GM21717 (cell line): ENCODE data around the gene LIN52.

Source experiments
- ATAC-seq: cut with Tn5 transposase; IDR thresholded peaks from one replicate; pipeline ENCODE4 v1.9.1; 2021; ENCODE audit warnings: mild to moderate bottlenecking, moderate library complexity; ENCODE audit not compliant: unreplicated experiment

The LIN52 gene, protein sequence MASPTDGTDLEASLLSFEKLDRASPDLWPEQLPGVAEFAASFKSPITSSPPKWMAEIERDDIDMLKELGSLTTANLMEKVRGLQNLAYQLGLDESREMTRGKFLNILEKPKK

GRCh38 chr14:74084277-74085046 lies at the start of gene LIN52, which contains the start of gene ALDH6A1:
Gene LIN52 (plus strand): TSS chr14:74084956. CDS start chr14:74084975, 19 bp downstream.
Gene ALDH6A1 (minus strand): TSS chr14:74084453. CDS start chr14:74084394, 59 bp downstream.
- ATAC-seq: peak; percentile 89

- no peak for ATAC-seq
Observed at GRCh38 chr14:74035556-74035955, 49.2 kb upstream of the LIN52 start.

GRCh38 chr14:74038020-74038859 lies 46.5 kb upstream of the LIN52 start:
- no peak for ATAC-seq

- no peak for ATAC-seq
Observed at GRCh38 chr14:74042296-74042695, 42.5 kb upstream of the LIN52 start.

DNA sequence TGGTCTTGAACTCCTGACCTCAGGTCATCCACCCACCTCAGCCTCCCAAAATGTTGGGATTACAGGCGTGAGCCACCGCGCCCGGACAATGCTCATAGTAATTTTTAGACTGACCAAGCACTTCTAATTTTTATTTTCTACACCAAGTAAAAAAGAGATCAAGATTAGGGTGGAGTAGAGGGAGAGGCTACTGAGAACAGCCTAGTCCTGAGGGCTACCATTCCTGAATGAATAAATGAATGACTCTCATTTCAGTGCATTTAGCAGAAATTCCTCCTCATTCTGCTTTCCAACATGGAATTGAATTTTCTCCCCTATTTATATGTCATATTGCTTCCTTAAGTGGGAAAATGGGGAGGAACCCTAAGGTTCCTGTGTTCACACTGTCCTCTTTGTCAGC lies 39.2 kb upstream of the LIN52 start:
- no peak for ATAC-seq

DNA sequence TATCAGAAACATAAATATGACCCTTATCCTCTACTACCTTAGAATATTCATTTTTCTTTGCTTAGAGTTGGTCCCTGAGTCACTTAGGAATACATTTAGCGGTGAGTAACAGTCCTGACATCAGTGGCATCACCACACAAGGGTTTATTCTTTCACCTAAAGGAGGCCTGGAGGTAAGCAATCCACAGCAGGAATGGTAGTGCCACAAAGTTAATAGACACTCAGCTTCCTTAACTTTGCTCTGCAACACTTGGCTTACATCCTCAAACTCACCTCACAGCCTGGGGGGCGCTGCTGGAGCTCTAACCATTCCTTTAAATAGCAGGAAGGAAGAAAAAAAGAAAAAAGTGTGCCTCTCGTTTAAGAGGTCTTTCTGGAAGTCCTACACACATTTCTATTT lies 36.5 kb upstream of the LIN52 start:
- no peak for ATAC-seq

DNA sequence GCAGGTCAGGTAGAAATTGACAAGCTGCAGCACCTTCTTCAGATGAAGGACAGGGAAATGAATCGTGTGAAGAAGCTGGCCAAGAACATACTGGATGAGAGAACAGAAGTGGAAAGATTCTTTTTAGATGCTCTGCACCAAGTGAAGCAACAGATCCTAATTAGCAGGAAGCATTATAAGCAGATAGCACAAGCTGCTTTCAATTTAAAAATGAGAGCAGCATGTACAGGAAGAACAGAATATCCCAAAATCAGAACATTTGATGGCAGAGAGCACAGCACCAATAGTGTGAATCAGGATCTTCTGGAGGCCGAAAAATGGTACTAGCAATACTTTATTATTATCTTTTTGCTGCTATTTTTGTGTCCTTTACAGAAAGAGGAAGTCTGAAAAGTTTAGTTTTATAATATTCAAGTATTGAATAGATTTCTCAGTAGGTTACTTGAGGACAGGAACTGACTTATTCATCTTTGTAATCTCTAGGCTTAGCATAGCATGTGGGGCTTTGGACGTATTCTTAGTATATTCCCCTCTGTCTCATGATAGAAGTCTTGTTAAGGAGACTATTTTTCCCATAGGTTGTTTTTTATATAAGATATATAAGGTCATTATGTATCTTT lies 34.8 kb upstream of the LIN52 start:
- ATAC-seq: no peak

DNA sequence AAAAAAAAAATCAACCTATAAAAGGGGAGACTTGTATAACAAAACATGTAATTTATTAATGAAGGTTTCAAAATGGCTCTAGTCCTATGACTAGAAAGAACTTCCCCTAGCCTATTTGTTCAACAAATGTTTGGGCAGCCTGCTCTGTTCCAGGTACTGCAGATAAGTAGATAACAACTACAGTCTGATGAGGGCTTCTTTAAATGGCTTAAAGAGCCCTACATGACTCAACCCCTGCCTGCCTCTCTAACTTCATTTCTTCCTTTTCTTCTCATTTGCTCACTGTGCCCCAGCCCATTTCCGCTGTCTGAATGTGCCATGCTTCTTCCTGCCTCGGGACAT lies 22.0 kb upstream of the LIN52 start:
- ATAC-seq: no peak

DNA sequence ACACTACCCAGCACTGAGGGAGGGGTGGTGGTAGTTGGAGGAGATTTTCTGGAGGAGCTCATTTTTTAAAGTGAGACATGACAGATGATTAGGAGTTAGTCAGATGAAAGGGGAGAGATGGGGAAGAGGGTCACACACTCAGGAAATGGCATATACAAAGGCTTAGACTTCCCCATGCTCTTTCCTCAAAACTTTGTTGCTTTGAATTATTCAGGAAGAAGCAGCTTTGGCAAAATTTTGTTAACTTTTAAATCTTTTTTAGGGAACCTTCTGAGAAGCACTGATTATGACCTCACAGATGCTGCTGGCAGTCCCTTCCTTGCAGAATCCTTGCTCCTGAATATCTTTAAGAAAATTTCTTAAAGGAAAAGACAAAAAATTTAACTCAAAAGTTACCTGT lies 20.3 kb upstream of the LIN52 start:
- no peak for ATAC-seq

DNA sequence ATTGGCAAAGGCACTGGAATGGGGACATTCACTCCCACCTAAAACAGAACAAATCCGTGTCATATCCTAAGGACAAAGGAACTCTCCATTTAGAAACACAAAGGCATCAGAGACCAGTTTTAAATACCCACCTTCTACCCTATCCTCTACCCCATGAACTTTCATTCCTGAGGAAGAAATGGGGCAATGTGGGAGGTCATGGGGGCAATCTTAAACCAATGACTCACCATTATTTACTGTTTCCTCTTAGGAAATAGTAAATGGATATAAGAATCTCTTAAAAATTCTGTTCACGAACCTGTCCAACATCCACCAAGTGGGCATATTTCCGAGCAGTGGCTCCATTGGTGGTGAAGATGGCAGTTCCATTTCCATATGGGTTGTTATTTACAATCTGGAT lies 19.9 kb upstream of the LIN52 start:
- no peak for ATAC-seq

GRCh38 chr14:74065746-74066575 lies 18.8 kb upstream of the LIN52 start:
- ATAC-seq: no peak

DNA sequence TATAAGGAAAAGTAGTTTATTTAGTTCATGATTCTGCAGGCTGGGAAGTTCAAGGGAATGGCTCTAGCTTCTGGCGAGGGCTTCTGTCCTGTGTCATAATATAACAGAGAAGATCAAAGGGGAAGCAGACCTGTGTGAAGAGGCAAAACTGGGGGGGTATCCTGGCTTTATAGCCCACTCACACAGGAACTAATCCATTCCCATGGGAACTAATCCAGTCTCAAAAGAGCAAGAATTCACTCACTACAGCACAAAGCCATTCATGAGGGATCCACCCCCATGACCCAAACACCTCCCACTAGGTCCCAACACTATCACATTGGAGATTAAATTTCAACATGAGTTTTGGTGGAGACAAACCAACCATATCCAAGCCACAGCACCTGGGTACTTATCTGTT lies 7.4 kb upstream of the LIN52 start:
- no peak for ATAC-seq

- ATAC-seq: no peak
Observed at GRCh38 chr14:74080820-74081460, 3.8 kb upstream of the LIN52 start.

DNA sequence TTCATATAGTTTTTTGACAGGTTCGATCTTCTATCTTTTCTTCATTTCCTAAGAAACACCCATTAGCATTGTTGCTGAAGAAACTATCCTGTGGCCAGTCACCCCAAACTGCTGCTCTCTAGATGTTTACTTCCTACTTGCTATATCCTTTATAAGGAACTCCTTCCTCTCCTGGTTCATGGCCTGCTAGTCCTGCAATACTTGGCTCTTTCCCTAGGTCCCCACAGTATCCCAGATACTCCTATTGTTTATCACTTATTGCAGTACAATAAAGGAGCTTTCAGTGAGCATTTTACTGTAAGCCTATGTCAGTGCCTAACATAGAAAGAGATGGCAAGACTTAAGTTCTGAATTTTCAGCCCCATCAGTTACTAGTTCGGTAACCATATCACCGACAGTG lies 3.3 kb upstream of the LIN52 start:
- no peak for ATAC-seq

- no peak for ATAC-seq
Observed at GRCh38 chr14:74083161-74083560, 1.6 kb upstream of the LIN52 start.

DNA sequence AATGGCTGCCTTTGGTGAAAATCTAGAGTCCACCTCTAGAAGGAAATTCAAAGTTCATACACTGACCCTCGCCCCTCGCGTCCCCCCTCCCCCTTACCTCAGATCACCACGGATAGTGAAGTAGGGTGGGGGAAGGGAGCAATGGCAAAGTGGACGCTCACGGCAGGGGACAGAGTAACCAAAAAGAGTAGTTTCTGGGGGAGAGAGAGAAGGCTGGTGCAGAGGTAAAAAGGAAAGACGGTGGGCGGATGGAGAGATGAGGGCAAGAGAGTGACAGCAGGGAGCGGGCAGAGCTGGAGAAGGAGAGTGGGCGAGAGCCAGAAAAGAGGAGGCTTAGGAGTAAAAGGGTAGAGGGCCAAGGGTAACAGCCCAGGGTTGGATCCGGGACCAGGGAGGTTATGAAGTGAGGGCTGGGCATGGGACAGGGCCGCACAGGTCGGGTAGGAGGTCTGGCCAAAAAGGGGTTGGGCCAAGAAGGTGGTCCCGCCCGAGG lies 926 bp upstream of the LIN52 start:
- peak; percentile 23 for ATAC-seq

DNA sequence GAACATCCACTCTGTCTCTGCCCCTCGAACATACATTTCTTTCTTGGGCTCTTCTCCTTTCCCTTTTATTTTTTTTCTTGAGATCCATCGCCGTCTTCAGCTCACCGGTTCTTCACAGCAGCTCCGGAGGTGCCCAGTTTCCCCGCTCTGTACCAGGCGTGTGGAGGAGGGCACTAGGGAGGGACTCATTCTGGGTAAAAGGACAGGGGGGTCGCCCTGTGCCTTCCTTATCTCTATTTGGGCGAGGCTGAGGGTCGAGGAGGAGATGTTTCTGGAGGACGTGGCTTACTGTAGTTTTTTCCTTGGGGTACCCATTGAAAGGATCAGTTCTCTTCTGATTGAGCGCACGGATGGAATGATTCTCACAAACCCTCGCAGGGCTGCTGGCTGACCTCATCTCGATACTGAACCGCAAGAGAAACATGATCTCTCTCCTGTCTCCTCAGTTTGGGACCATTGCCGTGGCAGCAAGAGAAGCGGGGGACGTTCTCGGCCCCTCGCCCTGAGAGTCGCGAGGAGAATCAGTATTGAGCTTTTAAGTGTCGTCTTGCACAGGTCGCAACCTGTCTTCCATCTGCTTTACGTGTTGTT lies 386 bp downstream of the LIN52 start:
- ATAC-seq: peak; percentile 7

GRCh38 chr14:74085828-74086227 lies 1.1 kb downstream of the LIN52 start:
- no peak for ATAC-seq

GRCh38 chr14:74089251-74090020 lies 4.7 kb downstream of the LIN52 start:
- ATAC-seq: no peak
